Endothelial cell of umbilical vein (primary cell): ENCODE results near the gene SPG7. TPM values are rescaled to one million over a fixed set of nuclear protein-coding genes. Genes with fewer than 3 reads are reported as not detected.

Source experiments
- BruUV-seq: library from RNA; stranded (reverse); fragments of 400-500 nt; replicated peaks from 2 replicates; lab custom pipeline; 2021; lab: Mats Ljungman, UMichigan
- CTCF ChIA-PET: fragments of 300-600, 350-600 bp; sonication (Branson Sonifier 250); formaldehyde crosslinking; loops from one replicate; lab custom pipeline; 2021; ENCODE audit warnings: antibody characterized with exemption, inconsistent platforms; lab: Charles Lee
- POLR2A ChIA-PET: fragments of 300-600, 350-600 bp; sonication (Branson Sonifier 250); formaldehyde crosslinking; loops from one replicate; lab custom pipeline; 2021; ENCODE audit warnings: antibody characterized with exemption, inconsistent platforms; lab: Charles Lee
- DNase-seq: peaks from one replicate; pipeline ENCODE4 v3.0.0-alpha.2; 2011; ENCODE audit warnings: low read depth, low spot score
- FAIRE-seq: peaks from 2 replicates; lab custom pipeline; 2011; peaks lifted over from hg19 to GRCh38; lab: Jason Lieb, UNC
- H2AFZ ChIP-seq: 2 replicates; pipeline ENCODE4 v1.6.0; 2012; ENCODE audit warnings: low read depth, low read length, control low read depth, inconsistent platforms
- H3K27ac ChIP-seq: 2 replicates; pipeline ENCODE4 v1.5.1; 2011; ENCODE audit warnings: low read depth, mild to moderate bottlenecking, control low read depth, low read length, moderate library complexity; ENCODE audit not compliant: insufficient read depth
- H3K27me3 ChIP-seq, 2 experiments: 2 replicates each; pipeline versions ENCODE4 v1.6.0 to v1.6.1; 2011; ENCODE audit warnings: low read length in 2 of 2, mixed read lengths in 1 of 2; ENCODE audit not compliant: control insufficient read depth in 2 of 2, insufficient read depth in 2 of 2
- H3K36me3 ChIP-seq, 2 experiments: 2 replicates in 1 of 2; 3 replicates in 1 of 2; pipeline ENCODE4 v1.5.1; 2011; ENCODE audit warnings: low read length in 2 of 2, mild to moderate bottlenecking in 1 of 2, moderate library complexity in 1 of 2; ENCODE audit not compliant: control insufficient read depth in 2 of 2, insufficient read depth in 2 of 2; ENCODE audit errors: extremely low read depth in 1 of 2
- H3K4me1 ChIP-seq: 3 replicates; pipeline ENCODE4 v1.5.1; 2011; ENCODE audit warnings: mild to moderate bottlenecking, low read length; ENCODE audit not compliant: control insufficient read depth, insufficient read depth; ENCODE audit errors: extremely low read depth
- H3K4me2 ChIP-seq: 2 replicates; pipeline ENCODE4 v1.6.1; 2011; ENCODE audit warnings: low read length, control low read depth, mixed read lengths; ENCODE audit not compliant: insufficient read depth
- H3K4me3 ChIP-seq, 3 experiments: fragments of 200-600 bp in 1 of 3; sonication (generic), shearing (Covaris generic) in 1 of 3; replicated peaks in 1 of 3; 2 replicates each; pipeline ENCODE4 v1.5.1; 2011 to 2016; ENCODE audit warnings: control low read depth in 3 of 3, low read length in 3 of 3, mild to moderate bottlenecking in 2 of 3, inconsistent platforms in 1 of 3, low read depth in 1 of 3, moderate library complexity in 1 of 3; ENCODE audit not compliant: insufficient read depth in 1 of 3
- H3K79me2 ChIP-seq: 2 replicates; pipeline ENCODE4 v1.6.0; 2012; ENCODE audit warnings: low read length, inconsistent platforms; ENCODE audit not compliant: control insufficient read depth, insufficient read depth
- H3K9ac ChIP-seq: replicated peaks from 2 replicates; pipeline ENCODE3; 2011; ENCODE audit warnings: low read length, control low read depth; ENCODE audit not compliant: insufficient read depth; ENCODE audit errors: extremely low read depth
- H3K9me1 ChIP-seq: replicated peaks from 3 replicates; pipeline ENCODE4 v1.6.0; 2011; ENCODE audit warnings: mild to moderate bottlenecking, low read length; ENCODE audit not compliant: control insufficient read depth, insufficient read depth; ENCODE audit errors: extremely low read depth
- H3K9me3 ChIP-seq: replicated peaks from 2 replicates; pipeline ENCODE4 v1.5.1; 2012; ENCODE audit warnings: low read length, inconsistent platforms; ENCODE audit not compliant: control insufficient read depth, insufficient read depth
- H4K20me1 ChIP-seq: replicated peaks from 2 replicates; pipeline ENCODE3; 2011; ENCODE audit warnings: mild to moderate bottlenecking, low read length; ENCODE audit not compliant: control insufficient read depth, insufficient read depth; ENCODE audit errors: extremely low read depth
- EZH2 ChIP-seq: IDR thresholded peaks from 2 replicates; pipeline ENCODE4 v1.6.1; 2012; ENCODE audit warnings: borderline replicate concordance, low read depth, mild to moderate bottlenecking, moderate library complexity, low read length, inconsistent platforms; ENCODE audit not compliant: severe bottlenecking
- FOS ChIP-seq: IDR thresholded peaks from 2 replicates; pipeline ENCODE4 v1.6.1; 2011; ENCODE audit warnings: mild to moderate bottlenecking, low read length, moderate library complexity, borderline replicate concordance; ENCODE audit not compliant: insufficient read depth
- GATA2 ChIP-seq: IDR thresholded peaks from 2 replicates; pipeline ENCODE4 v1.7.0; 2011; ENCODE audit warnings: low read depth, mild to moderate bottlenecking, moderate library complexity, mixed read lengths, low read length; ENCODE audit not compliant: insufficient read length, insufficient read depth
- JUN ChIP-seq: IDR thresholded peaks from 2 replicates; pipeline ENCODE4 v1.6.1; 2011; ENCODE audit warnings: borderline replicate concordance, low read depth; ENCODE audit not compliant: insufficient read length, insufficient read depth
- MYC ChIP-seq: IDR thresholded peaks from one replicate; pipeline ENCODE4 v1.6.1; 2011; ENCODE audit warnings: mild to moderate bottlenecking, low read depth, low read length
- POLR2A ChIP-seq: IDR thresholded peaks from 2 replicates; pipeline ENCODE4 v1.6.1; 2012; ENCODE audit warnings: low read depth, mild to moderate bottlenecking, control low read depth, low read length
- POLR2AphosphoS5 ChIP-seq: IDR thresholded peaks from 2 replicates; pipeline ENCODE4 v1.6.1; 2012; ENCODE audit warnings: low read depth, mild to moderate bottlenecking, control low read depth, low read length, moderate library complexity; ENCODE audit not compliant: insufficient read depth
- dilution Hi-C: fragments of 300-500 bp; cut with MboI; formaldehyde crosslinking; loops from one replicate; pipeline ENCODE4 v1.15.0; 2019; ENCODE audit warnings: low sequenced_read_pairs; ENCODE audit not compliant: extremely low pct_ligation_motif_present
- intact Hi-C: fragments of 100-400 bp; cut with micrococcal nuclease; formaldehyde crosslinking; loops from one replicate; pipeline ENCODE4 v1.10.0; 2022
- polyA plus RNA-seq, 4 experiments: library from polyadenylated mRNA; depleted of rRNA in 3 of 4; stranded (reverse) in 3 of 4; unstranded in 1 of 4; fragments of >200 nt; gene quantifications; 2 replicates each; pipeline versions ENCODE4 v1.2.1 to v1.2.3, GENCODE V29; 2011 to 2012; ENCODE audit warnings: missing spikeins in 1 of 4
- total RNA-seq: library from RNA; stranded (reverse); gene quantifications from 2 replicates; pipeline ENCODE4 v1.2.3, GENCODE V29; 2021
- TF ChIP-seq, protein P1 (sequence below), 2 donors: IDR thresholded peaks; 1 replicate in 1 of 2; 2 replicates in 1 of 2; pipeline ENCODE4 v1.5.1; 2011; ENCODE audit warnings: low read length in 2 of 2, mild to moderate bottlenecking in 2 of 2, moderate library complexity in 2 of 2, control low read depth in 1 of 2, inconsistent platforms in 1 of 2, low read depth in 1 of 2; ENCODE audit not compliant: insufficient read depth in 1 of 2; ENCODE audit errors: extremely low read depth in 1 of 2
- TF ChIP-seq, protein P2 (sequence below): IDR thresholded peaks from 2 replicates; pipeline ENCODE4 v1.6.1; 2011; ENCODE audit not compliant: insufficient read depth, insufficient read length

The SPG7 gene
- total and polyA plus RNA-seq, 2 donors (not counting 3 experiments of a cell fraction or from before 2014, with no cell fraction given) = 90.2 to 146 TPM

DNA sequence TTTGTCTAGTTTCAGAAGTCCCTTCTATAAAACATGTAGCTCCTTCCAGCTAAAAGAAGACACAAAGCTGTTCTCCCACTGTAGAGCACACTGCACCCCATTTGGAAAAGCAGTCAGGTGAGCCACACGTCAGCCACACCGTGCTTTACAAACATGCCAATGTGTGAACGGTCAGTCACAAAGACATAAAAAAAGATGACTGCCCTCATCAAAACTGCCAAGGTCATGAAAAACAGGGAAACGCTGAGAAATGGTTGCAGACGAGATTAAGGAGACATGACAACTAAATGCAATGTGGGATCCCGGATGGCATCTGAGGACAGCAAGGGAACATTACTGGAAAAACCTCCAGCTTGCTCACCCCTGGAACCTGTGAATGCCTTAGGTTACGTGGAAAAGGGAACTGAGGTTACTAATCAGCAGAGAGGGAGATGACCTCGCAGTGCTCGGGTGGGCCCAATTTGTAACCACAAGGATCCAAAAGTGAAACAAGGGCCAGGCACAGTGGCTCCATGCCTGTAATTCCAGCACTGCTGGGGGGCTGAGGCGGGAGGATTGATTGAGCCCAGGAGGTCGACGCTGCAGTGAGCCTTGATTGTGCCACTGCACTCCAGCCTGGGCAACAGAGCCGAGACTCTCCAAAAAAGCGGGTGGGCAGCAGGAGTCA, 25.9 kb upstream of the SPG7 start:
- no peaks in the 10 kb centered on the region for H3K27me3 ChIP-seq
- intact Hi-C loops = no loop called here
- H3K4me1 ChIP-seq = no peaks in the 10 kb centered on the region
- H3K9me1 ChIP-seq = no peaks in the 10 kb centered on the region
- peaks cover 99% of the 10 kb centered on the region for H3K79me2 ChIP-seq
- TF ChIP-seq EZH2 (no peak), POLR2AphosphoS5 (no peak)
- H2AFZ ChIP-seq = no peak overlapping the region
- H3K4me3 ChIP-seq = no peak overlapping the region
- no peak overlapping the region for H3K9ac ChIP-seq
- no peak for DNase-seq
- H3K9me3 ChIP-seq = no peaks in the 10 kb centered on the region
- FAIRE-seq = no peak
- CTCF ChIA-PET = interaction anchor here (1.5 kb wide), 1 partner anchor 56 kb away, joined by 4 read pairs; no protein-coding TSS in a partner anchor
- peaks cover 20% of the 10 kb centered on the region for H4K20me1 ChIP-seq
- H3K36me3 ChIP-seq = no peaks in the 10 kb centered on the region
- no peak overlapping the region for H3K27ac ChIP-seq
- BruUV-seq = no TSS peak
- dilution Hi-C loops = no loop called here
- POLR2A ChIA-PET = no interaction called here
- no peak overlapping the region for H3K4me2 ChIP-seq

DNA sequence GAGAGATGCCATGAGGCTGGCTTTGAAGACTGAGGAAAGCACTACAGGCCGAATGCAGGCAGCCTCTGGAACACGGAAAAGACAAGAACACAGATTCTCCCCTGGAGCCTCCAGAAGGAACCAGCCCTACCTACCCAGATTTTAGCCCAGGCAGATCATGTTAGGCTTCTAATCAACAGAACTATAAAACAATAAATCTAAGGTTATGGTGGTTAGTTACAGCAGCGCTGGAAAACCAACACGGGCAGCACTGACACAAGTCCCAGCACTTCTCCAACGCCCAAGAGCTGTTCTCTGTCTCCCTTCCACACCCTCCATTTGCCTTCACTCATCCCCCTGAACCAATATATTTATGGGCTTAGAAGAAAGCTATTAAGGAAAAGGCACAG, 25.4 kb upstream of the SPG7 start:
- ChIA-PET POLR2A (no interaction called here), CTCF (interaction anchor here (1.5 kb wide), 1 partner anchor 56 kb away, joined by 4 read pairs; no protein-coding TSS in a partner anchor)
- H4K20me1 ChIP-seq = peaks cover 20% of the 10 kb centered on the region
- H3K36me3 ChIP-seq = no peaks in the 10 kb centered on the region
- no TSS peak for BruUV-seq
- H3K27me3 ChIP-seq = no peaks in the 10 kb centered on the region
- no peaks in the 10 kb centered on the region for H3K9me1 ChIP-seq
- TF ChIP-seq EZH2 (no peak), GATA2 (no peak), FOS (no peak), JUN (no peak), MYC (no peak), POLR2AphosphoS5 (no peak), POLR2A (no peak)
- TF ChIP-seq, protein P1, sequence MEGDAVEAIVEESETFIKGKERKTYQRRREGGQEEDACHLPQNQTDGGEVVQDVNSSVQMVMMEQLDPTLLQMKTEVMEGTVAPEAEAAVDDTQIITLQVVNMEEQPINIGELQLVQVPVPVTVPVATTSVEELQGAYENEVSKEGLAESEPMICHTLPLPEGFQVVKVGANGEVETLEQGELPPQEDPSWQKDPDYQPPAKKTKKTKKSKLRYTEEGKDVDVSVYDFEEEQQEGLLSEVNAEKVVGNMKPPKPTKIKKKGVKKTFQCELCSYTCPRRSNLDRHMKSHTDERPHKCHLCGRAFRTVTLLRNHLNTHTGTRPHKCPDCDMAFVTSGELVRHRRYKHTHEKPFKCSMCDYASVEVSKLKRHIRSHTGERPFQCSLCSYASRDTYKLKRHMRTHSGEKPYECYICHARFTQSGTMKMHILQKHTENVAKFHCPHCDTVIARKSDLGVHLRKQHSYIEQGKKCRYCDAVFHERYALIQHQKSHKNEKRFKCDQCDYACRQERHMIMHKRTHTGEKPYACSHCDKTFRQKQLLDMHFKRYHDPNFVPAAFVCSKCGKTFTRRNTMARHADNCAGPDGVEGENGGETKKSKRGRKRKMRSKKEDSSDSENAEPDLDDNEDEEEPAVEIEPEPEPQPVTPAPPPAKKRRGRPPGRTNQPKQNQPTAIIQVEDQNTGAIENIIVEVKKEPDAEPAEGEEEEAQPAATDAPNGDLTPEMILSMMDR (IDR thresholded peaks at IDR 0.05; ENCODE audit: extremely low read depth in 1 of 2, insufficient read depth in 1 of 2, low read depth in 1 of 2, low read length in 2 of 2) = no peak
- TF ChIP-seq, protein P2, sequence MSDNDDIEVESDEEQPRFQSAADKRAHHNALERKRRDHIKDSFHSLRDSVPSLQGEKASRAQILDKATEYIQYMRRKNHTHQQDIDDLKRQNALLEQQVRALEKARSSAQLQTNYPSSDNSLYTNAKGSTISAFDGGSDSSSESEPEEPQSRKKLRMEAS = no peak
- H3K27ac ChIP-seq = no peak overlapping the region
- no peak overlapping the region for H2AFZ ChIP-seq
- H3K4me2 ChIP-seq = no peak overlapping the region
- no peak overlapping the region for H3K9ac ChIP-seq
- H3K9me3 ChIP-seq = no peaks in the 10 kb centered on the region
- DNase-seq (no peak), FAIRE-seq (no peak)
- dilution Hi-C loops (no loop called here), intact Hi-C loops (no loop called here)
- H3K4me1 ChIP-seq = peaks cover under 1% of the 10 kb centered on the region
- peaks cover 99% of the 10 kb centered on the region for H3K79me2 ChIP-seq
- no peak overlapping the region for H3K4me3 ChIP-seq
